22Rv1 (cell line): Measurements from ENCODE around the gene SRSF5.
"Not testable (repeated sequence)": the region's sequence is repeated elsewhere in the genome, so short reads cannot be mapped to it uniquely, and the experiment has no call there.

Experiments
- H3K27ac ChIP-seq: fragments of 450-650 bp; 2 replicates; pipeline ENCODE4 v1.5.1; 2017
- ZFX ChIP-seq: fragments of 450-650 bp; IDR thresholded peaks from 2 replicates; pipeline ENCODE4 v1.6.1; 2017; ENCODE audit warnings: antibody characterized with exemption, borderline replicate concordance
- TF ChIP-seq, protein P1 (sequence below): fragments of 450-650 bp; IDR thresholded peaks from 2 replicates; pipeline ENCODE4 v1.5.1; 2017; ENCODE audit warnings: mild to moderate bottlenecking

The SRSF5 gene

DNA sequence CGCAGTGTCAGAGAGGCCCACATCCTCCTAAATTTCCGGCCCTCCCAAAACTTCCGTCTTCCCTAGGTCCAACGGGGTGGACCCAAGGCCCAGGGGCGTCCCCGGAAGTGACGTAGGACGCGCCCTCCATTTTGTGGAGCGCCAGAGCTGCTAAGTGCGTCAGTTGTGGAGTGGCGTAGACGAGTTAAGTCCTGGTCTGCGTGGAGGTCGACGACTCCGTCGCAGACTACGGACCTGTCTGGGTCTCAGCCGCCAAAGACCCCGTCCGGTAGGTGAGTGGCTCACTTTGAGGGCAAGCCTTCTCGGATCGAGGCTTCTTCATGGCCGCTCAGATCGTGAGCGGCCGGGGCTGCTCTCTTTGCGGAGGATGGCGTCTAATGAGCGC, at the start of gene SRSF5:
Gene SRSF5 (plus strand): TSS at position 159 of the 385 bp plus-strand sequence. CDS start 1,015 bp downstream, outside the sequence.
- peak within 1 kb of the TSS; percentile 96 for H3K27ac ChIP-seq
- TF ChIP-seq ZFX, result no peak
- TF ChIP-seq, protein P1, sequence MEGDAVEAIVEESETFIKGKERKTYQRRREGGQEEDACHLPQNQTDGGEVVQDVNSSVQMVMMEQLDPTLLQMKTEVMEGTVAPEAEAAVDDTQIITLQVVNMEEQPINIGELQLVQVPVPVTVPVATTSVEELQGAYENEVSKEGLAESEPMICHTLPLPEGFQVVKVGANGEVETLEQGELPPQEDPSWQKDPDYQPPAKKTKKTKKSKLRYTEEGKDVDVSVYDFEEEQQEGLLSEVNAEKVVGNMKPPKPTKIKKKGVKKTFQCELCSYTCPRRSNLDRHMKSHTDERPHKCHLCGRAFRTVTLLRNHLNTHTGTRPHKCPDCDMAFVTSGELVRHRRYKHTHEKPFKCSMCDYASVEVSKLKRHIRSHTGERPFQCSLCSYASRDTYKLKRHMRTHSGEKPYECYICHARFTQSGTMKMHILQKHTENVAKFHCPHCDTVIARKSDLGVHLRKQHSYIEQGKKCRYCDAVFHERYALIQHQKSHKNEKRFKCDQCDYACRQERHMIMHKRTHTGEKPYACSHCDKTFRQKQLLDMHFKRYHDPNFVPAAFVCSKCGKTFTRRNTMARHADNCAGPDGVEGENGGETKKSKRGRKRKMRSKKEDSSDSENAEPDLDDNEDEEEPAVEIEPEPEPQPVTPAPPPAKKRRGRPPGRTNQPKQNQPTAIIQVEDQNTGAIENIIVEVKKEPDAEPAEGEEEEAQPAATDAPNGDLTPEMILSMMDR, result no peak

DNA sequence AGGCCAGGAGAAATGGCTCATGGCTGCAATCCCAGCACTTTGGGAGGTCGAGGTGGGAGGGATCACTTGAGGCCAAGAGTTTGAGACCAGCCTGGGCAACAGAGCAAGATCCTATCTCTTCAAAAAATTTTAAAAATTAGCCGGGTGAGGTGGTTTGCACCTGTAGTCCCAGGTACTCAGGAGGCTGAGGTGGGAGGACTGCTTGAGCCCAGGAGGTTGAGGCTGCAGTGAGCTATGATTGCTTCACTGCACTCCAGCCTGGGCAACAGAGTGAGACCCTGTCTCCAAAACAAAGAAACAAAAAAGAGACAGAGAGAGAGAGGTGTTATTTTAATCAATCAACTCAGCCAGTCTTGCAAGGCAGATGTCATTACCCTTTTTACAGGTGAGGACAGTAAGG, 48.3 kb upstream of the SRSF5 start:
- H3K27ac ChIP-seq, result not testable (repeated sequence)

DNA sequence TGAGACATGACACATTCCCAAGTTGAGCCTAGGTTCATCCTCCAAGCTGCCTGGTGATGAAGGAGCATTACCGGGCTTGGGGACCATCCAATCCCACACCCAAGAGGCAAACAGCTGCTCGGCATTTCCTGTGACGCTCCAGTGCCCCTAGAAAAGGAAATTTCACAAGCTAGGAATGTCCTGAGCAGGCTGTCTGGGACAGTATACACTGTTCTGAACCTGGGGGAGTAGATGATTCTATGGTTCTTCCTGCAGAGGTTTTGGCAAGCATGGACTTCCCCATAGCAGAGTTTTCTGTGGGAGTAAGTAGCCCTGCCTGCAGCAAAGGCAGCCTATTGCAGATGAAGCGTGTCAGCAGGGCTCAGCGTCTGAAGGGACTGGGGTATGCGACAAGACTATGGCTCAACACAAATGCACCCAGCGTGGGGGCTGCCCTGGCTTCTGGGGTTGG, 47.4 kb upstream of the SRSF5 start:
- TF ChIP-seq ZFX, result no peak
- TF ChIP-seq, protein P1, result no peak
- H3K27ac ChIP-seq, result no peak overlapping the region

DNA sequence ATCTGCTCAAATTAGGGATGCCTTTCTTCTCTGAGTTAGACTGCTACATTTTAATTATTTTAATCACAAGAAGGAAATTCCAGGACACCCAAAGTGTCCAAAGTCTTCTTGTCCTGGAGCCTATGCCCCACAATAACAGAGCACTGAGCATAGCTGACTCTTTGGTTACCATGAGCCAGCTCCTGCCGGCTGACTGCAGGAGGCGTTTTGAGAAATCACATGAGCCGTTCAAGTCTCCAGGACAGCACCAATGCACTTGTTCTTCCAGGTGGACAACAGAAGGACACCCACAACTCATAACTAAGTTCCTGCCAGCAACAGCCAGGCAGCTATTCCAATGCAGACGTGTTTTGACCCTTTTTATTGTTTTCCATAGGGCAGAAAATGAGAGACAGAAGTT, 46.0 kb upstream of the SRSF5 start:
- H3K27ac ChIP-seq, result no peak overlapping the region
- TF ChIP-seq, protein P1, result no peak
- TF ChIP-seq ZFX, result no peak

DNA sequence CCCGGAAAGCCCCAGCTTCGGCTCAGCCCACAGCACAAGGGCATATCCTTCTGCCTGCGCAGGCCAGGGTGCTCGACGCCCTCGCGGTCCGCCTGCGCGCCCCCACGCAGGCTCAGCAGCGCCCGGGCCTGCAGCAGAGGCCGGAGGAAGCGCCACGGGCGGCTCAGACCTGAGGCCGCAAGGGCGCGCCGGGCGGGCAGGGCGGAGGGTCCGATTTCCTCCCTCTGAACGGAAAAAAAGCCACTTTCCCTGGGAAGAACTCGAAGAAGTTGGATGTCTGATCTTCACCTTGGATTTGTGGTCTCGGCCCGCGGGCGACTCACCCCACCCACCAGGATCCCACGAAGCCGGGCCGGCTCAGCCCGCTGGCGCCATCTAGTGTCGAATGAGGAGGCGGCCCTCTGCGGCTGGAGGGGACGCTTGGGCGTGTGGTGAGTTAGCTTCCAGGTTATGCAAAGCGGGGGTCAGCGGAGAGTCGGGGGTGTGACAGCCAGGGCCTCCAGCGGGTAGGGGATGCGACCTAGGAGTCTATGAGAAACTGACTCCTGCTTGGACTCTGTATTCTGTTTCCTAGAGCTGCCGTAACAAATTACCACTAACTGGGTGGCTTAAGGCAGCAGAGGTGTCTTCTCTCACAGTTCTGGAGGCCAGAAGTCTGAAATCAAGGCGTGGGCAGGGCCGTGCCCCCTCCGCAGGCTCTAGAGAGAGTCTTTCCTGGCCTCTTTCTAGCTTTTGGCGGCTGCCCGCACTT, 40.0 kb upstream of the SRSF5 start:
- H3K27ac ChIP-seq, result no peak overlapping the region
- no peak for TF ChIP-seq ZFX
- TF ChIP-seq, protein P1, result peak; percentile 97

DNA sequence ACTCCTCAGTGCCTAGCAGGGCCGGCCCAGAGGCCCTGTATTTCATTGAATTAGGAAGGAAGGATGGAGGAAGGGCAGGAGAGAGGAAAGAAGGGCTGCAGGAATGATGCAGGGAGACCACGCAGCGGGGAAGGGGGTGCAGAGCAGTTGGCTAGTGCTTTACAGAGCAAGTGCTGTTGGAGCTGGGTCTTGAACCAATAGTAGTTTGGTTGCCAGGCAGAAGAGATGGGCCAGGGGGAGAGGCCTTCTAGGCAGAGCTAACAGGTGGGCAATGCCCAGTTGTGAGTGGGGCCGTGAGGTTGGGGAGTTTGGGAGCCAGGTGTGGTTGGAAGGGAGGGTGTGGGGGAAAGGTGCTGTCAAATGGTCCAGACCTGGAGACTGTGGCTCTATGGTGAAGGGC, 39.1 kb upstream of the SRSF5 start:
- no peak for TF ChIP-seq ZFX
- TF ChIP-seq, protein P1, result no peak
- H3K27ac ChIP-seq, result no peak overlapping the region

DNA sequence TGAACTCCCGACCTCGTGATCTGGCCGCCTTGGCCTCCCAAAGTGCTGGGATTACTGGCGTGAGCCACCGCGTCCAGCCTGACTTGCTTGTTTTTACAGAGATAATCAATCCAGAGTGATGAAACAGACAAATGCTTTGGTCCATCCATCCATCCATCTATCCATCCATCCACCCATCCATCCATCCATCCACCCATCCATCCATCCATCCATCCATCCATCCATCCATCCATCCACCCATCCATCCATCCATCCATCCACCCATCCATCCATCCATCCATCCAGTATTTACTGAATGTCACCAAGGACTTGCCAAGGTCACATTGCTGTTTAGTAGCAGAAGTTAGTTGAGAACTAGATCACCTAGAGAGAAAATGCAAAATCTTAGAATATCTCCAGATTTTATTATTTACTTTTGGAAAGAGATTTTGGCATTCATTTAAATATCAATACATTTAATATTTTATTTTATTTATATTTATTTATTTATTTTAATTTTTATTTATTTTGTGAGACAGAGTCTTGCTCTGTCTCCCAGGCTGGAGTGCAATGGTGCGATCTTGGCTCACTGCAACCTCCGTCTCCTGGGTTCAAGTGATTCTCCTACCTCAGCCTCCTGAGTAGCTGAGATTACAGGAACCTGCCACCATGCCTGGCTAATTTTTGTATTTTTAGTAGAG, 34.9 kb upstream of the SRSF5 start:
- H3K27ac ChIP-seq, result not testable (repeated sequence)

DNA sequence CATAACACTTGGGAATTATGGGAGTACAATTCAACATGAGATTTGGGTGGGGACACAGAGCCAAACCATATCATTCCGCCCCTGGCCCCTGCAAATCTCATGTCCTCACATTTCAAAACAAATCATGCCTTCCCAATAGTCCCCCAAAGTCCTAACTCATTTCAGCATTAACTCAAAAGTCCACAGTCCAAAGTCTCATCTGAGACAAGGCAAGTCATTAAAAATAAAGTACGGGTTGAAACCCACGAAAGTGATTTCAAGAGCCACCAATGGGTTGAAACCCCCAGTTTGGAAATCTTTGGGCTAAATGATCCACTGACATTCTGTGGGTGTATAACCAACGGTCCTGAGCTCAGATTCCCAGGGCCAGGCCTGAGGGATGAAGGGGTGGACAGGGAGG, 30.5 kb upstream of the SRSF5 start:
- H3K27ac ChIP-seq, result not testable (repeated sequence)

DNA sequence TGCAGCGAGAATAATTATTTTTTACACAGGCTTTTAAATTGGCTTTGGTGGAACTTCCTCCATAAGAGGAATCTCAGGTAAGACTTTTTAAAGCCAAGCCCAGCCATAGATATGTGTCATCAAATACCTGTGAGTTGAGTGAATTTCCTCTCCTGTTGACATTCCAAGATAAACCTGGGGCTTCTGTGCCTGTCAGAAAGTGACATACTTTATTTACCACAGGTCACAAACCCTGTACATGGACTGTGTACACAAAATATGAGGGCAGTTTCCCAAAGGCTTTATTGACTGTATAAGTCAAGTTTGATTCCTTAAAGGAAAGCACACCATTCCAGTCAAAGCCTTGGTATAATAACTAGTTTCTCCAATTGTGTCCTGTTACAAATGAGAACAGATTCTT, 25.9 kb upstream of the SRSF5 start:
- no peak overlapping the region for H3K27ac ChIP-seq
- TF ChIP-seq ZFX, result no peak
- TF ChIP-seq, protein P1, result no peak
